Measurements from ENCODE around the gene PTPN3. TPM values are rescaled to one million over a fixed set of nuclear protein-coding genes. Genes with fewer than 3 reads are reported as not detected.
"Not testable (repeated sequence)": the region's sequence is repeated elsewhere in the genome, so short reads cannot be mapped to it uniquely, and the experiment has no call there.

PTPN3 gene
- total RNA-seq, 1 experiment from 2014 or later = 10.4 TPM

DNA sequence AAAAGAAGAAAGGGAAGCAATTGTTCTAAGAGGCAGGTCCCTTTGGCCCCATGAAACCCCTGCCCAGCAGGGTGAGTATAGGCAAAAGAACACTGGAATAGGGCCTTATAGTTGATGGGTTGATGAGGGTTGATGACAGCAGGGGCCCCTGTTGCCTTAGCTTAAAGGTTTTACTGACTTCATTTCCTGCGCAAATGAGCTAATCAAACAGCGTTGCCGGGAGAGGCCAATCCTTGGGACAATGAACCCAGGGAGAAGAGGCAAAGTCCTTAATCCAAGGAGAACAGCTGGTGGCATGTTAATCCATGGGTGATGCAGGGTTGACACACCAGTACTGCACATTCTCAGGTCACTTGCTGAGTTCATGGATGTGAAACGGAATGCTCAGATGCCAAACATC lies 155.2 kb downstream of the PTPN3 start:
- no peak overlapping the region for H3K27ac ChIP-seq (ENCODE audit: low read length)
- no peaks in the 10 kb centered on the region for H3K36me3 ChIP-seq (ENCODE audit: control insufficient read depth, insufficient read depth, low read length)
- DNase-seq (ENCODE audit: low read depth, low spot score) = no peak
- ATAC-seq = no peak
- ChIA-PET POLR2A (no interaction called here), CTCF (no interaction called here)
- H3K4me3 ChIP-seq (ENCODE audit: low read depth in 2 of 2, low read length in 2 of 2) = no peak overlapping the region
- no TSS peak for BruUV-seq (replicated peaks)
- TF ChIP-seq POLR2AphosphoS5 (IDR thresholded peaks at IDR 0.05; ENCODE audit: low read depth, low read length) (no peak), TCF7L2 (IDR thresholded peaks at IDR 0.05; ENCODE audit: low read depth, low read length) (no peak), SIN3A (IDR thresholded peaks at IDR 0.05; ENCODE audit: borderline replicate concordance, insufficient read depth, low read depth, low read length) (no peak)
- TF ChIP-seq, protein P1, sequence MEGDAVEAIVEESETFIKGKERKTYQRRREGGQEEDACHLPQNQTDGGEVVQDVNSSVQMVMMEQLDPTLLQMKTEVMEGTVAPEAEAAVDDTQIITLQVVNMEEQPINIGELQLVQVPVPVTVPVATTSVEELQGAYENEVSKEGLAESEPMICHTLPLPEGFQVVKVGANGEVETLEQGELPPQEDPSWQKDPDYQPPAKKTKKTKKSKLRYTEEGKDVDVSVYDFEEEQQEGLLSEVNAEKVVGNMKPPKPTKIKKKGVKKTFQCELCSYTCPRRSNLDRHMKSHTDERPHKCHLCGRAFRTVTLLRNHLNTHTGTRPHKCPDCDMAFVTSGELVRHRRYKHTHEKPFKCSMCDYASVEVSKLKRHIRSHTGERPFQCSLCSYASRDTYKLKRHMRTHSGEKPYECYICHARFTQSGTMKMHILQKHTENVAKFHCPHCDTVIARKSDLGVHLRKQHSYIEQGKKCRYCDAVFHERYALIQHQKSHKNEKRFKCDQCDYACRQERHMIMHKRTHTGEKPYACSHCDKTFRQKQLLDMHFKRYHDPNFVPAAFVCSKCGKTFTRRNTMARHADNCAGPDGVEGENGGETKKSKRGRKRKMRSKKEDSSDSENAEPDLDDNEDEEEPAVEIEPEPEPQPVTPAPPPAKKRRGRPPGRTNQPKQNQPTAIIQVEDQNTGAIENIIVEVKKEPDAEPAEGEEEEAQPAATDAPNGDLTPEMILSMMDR (IDR thresholded peaks at IDR 0.05) = no peak
- TF ChIP-seq, protein P2, sequence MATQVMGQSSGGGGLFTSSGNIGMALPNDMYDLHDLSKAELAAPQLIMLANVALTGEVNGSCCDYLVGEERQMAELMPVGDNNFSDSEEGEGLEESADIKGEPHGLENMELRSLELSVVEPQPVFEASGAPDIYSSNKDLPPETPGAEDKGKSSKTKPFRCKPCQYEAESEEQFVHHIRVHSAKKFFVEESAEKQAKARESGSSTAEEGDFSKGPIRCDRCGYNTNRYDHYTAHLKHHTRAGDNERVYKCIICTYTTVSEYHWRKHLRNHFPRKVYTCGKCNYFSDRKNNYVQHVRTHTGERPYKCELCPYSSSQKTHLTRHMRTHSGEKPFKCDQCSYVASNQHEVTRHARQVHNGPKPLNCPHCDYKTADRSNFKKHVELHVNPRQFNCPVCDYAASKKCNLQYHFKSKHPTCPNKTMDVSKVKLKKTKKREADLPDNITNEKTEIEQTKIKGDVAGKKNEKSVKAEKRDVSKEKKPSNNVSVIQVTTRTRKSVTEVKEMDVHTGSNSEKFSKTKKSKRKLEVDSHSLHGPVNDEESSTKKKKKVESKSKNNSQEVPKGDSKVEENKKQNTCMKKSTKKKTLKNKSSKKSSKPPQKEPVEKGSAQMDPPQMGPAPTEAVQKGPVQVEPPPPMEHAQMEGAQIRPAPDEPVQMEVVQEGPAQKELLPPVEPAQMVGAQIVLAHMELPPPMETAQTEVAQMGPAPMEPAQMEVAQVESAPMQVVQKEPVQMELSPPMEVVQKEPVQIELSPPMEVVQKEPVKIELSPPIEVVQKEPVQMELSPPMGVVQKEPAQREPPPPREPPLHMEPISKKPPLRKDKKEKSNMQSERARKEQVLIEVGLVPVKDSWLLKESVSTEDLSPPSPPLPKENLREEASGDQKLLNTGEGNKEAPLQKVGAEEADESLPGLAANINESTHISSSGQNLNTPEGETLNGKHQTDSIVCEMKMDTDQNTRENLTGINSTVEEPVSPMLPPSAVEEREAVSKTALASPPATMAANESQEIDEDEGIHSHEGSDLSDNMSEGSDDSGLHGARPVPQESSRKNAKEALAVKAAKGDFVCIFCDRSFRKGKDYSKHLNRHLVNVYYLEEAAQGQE (IDR thresholded peaks at IDR 0.05; ENCODE audit: insufficient read depth in 1 of 2, low read depth in 2 of 2, low read length in 1 of 2) = no peak
- H3K9me3 ChIP-seq (ENCODE audit: control insufficient read depth, insufficient read depth, low read depth, low read length) = no peaks in the 10 kb centered on the region
- H3K27me3 ChIP-seq (ENCODE audit: control insufficient read depth, insufficient read depth, low read length) = no peaks in the 10 kb centered on the region
- in situ Hi-C loops (cut with HindIII; ENCODE audit: low pct_unique_long_range_greater_than_20kb, low sequenced_read_pairs) = no loop called here
- H3K4me1 ChIP-seq (ENCODE audit: control insufficient read depth, insufficient read depth, low read length) = no peaks in the 10 kb centered on the region; the same call in 1 of the 2 replicates
- intact Hi-C loops (cut with micrococcal nuclease; ENCODE audit: unreplicated experiment) = no loop called here

DNA sequence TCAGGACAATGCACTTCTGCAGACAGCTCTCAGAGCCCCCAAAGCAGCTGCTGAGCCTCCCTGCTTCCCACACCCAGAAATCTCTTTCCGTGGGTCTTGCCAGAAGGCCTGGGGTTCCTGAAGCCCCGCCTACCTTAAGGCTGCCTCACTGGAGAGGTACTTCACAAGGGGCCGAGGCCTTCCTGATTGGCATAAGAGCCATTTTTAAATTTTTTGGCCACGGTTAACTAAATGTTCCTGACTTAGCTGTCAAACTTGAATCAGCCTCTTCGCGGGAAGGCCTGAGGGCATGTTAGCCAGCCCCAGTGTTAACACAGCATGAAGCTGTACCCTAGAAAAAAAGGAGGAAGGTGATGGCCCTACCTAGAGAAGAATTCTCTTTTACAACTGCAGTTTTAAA lies 156.5 kb downstream of the PTPN3 start:
- in situ Hi-C loops (cut with HindIII; ENCODE audit: low pct_unique_long_range_greater_than_20kb, low sequenced_read_pairs) (no loop called here), intact Hi-C loops (cut with micrococcal nuclease; ENCODE audit: unreplicated experiment) (no loop called here)
- no peak for TF ChIP-seq TCF7L2 (IDR thresholded peaks at IDR 0.05; ENCODE audit: low read depth, low read length)
- TF ChIP-seq SIN3A (IDR thresholded peaks at IDR 0.05; ENCODE audit: borderline replicate concordance, insufficient read depth, low read depth, low read length) = no peak
- TF ChIP-seq, protein P2 (IDR thresholded peaks at IDR 0.05; ENCODE audit: insufficient read depth in 1 of 2, low read depth in 2 of 2, low read length in 1 of 2) = no peak
- no peak for TF ChIP-seq POLR2AphosphoS5 (IDR thresholded peaks at IDR 0.05; ENCODE audit: low read depth, low read length)
- TF ChIP-seq, protein P1 (IDR thresholded peaks at IDR 0.05) = no peak
- H3K27ac ChIP-seq (ENCODE audit: low read length) = no peak overlapping the region
- no peaks in the 10 kb centered on the region for H3K27me3 ChIP-seq (ENCODE audit: control insufficient read depth, insufficient read depth, low read length)
- ATAC-seq (no peak), DNase-seq (ENCODE audit: low read depth, low spot score) (no peak)
- CTCF ChIA-PET = no interaction called here
- H3K9me3 ChIP-seq (ENCODE audit: control insufficient read depth, insufficient read depth, low read depth, low read length) = no peaks in the 10 kb centered on the region
- POLR2A ChIA-PET = no interaction called here
- no TSS peak for BruUV-seq (replicated peaks)
- H3K4me1 ChIP-seq (ENCODE audit: control insufficient read depth, insufficient read depth, low read length) = no peaks in the 10 kb centered on the region; the same call in 1 of the 2 replicates
- H3K4me3 ChIP-seq (ENCODE audit: low read depth in 2 of 2, low read length in 2 of 2) = no peak overlapping the region
- no peaks in the 10 kb centered on the region for H3K36me3 ChIP-seq (ENCODE audit: control insufficient read depth, insufficient read depth, low read length)

GRCh38 chr9:109340979-109341378 lies 157.1 kb downstream of the PTPN3 start:
- BruUV-seq (replicated peaks); ATAC-seq; POLR2A ChIA-PET: not testable (repeated sequence)

More at GRCh38 chr9:109340979-109341378, 157.1 kb downstream of the PTPN3 start:
- in situ Hi-C loops (cut with HindIII; ENCODE audit: low pct_unique_long_range_greater_than_20kb, low sequenced_read_pairs); H3K27me3 ChIP-seq (ENCODE audit: control insufficient read depth, insufficient read depth, low read length); CTCF ChIA-PET; intact Hi-C loops (cut with micrococcal nuclease; ENCODE audit: unreplicated experiment); H3K4me3 ChIP-seq (ENCODE audit: low read depth in 2 of 2, low read length in 2 of 2); DNase-seq (ENCODE audit: low read depth, low spot score); H3K36me3 ChIP-seq (ENCODE audit: control insufficient read depth, insufficient read depth, low read length); H3K4me1 ChIP-seq (ENCODE audit: control insufficient read depth, insufficient read depth, low read length); H3K27ac ChIP-seq (ENCODE audit: low read length); H3K9me3 ChIP-seq (ENCODE audit: control insufficient read depth, insufficient read depth, low read depth, low read length): not testable (repeated sequence)
